ENCODE results near the gene SLC18A2.

DNA sequence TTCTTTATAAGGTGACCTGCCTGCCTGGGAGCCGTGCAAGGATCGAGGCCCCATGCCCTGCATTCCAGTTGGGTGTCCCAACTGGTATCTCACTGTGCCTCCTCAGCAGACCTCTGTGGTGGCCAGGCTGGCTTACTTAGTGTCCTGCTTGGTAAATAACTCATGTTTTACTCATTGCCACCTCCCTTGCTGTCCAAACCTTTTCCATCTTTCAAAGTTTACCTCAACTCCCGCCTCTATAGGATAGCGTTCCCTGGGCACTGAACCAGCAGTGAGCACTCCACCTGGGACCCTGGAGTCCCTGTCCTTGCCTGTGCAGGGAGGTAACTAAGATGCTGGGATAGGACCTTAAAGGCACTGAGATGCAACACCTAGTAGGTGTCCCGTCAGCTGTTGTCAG lies 33.6 kb downstream of the SLC18A2 start:
- TF ChIP-seq, protein P1, sequence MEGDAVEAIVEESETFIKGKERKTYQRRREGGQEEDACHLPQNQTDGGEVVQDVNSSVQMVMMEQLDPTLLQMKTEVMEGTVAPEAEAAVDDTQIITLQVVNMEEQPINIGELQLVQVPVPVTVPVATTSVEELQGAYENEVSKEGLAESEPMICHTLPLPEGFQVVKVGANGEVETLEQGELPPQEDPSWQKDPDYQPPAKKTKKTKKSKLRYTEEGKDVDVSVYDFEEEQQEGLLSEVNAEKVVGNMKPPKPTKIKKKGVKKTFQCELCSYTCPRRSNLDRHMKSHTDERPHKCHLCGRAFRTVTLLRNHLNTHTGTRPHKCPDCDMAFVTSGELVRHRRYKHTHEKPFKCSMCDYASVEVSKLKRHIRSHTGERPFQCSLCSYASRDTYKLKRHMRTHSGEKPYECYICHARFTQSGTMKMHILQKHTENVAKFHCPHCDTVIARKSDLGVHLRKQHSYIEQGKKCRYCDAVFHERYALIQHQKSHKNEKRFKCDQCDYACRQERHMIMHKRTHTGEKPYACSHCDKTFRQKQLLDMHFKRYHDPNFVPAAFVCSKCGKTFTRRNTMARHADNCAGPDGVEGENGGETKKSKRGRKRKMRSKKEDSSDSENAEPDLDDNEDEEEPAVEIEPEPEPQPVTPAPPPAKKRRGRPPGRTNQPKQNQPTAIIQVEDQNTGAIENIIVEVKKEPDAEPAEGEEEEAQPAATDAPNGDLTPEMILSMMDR (conservative IDR thresholded peaks at IDR 0.05), result no peak
- TF ChIP-seq ZFX (IDR thresholded peaks at IDR 0.05), result no peak

Data from C4-2B (cell line).